Tibial nerve (tissue), 4 donors: ENCODE data around the gene BBIP1. TPM values are rescaled to one million over a fixed set of nuclear protein-coding genes. Genes with fewer than 3 reads are reported as not detected.

Experiments used
- DNase-seq, 2 donors: peaks; one replicate each; pipeline ENCODE4 v3.0.0-alpha.2; 2019; ENCODE audit warnings: low spot score in 2 of 2
- H3K27ac ChIP-seq, 4 donors: fragments of 200-600 bp; sonication (generic) in 3 of 4; one replicate each; pipeline ENCODE4 v1.5.1; 2017 to 2019; ENCODE audit warnings: mild to moderate bottlenecking in 1 of 4
- H3K27me3 ChIP-seq, 2 donors: fragments of 200-600 bp; sonication (generic) in 1 of 2; one replicate each; pipeline versions ENCODE4 v1.5.1 to v1.6.0; 2017 to 2019
- H3K36me3 ChIP-seq, 3 donors: fragments of 200-600 bp; sonication (generic); one replicate each; pipeline ENCODE4 v1.5.1; 2018 to 2019
- H3K4me1 ChIP-seq, 4 donors: fragments of 200-600 bp; sonication (generic) in 3 of 4; one replicate each; pipeline ENCODE4 v1.5.1; 2017 to 2019
- H3K4me3 ChIP-seq, 4 donors: fragments of 200-600 bp; sonication (generic) in 3 of 4; one replicate each; pipeline ENCODE4 v1.5.1; 2017 to 2019; ENCODE audit warnings: mild to moderate bottlenecking in 1 of 4, moderate library complexity in 1 of 4
- H3K9me3 ChIP-seq, 4 donors: fragments of 200-600 bp; sonication (generic) in 3 of 4; one replicate each; pipeline ENCODE4 v1.5.1; 2017 to 2019
- EP300 ChIP-seq, 2 donors: sonication (generic); formaldehyde crosslinking; IDR thresholded peaks; one replicate each; pipeline ENCODE4 v1.6.1; 2017; ENCODE audit warnings: antibody characterized with exemption in 2 of 2, mild to moderate bottlenecking in 1 of 2
- POLR2A ChIP-seq, 2 donors: fragments of 450-650 bp; IDR thresholded peaks; one replicate each; pipeline ENCODE4 v1.6.1; 2017; ENCODE audit warnings: antibody characterized with exemption in 2 of 2, mild to moderate bottlenecking in 2 of 2, moderate library complexity in 2 of 2
- WGBS, 2 donors: methylation state at CpG; one replicate each; pipeline ENCODE4 v1.1.5; 2018; 5-methylcytosine and 5-hydroxymethylcytosine counted together
- total RNA-seq, 4 donors: library from RNA; depleted of rRNA; stranded (reverse); fragments of >200 nt; gene quantifications; one replicate each; pipeline ENCODE4 v1.1.0, GENCODE V29; 2016
- TF ChIP-seq, protein P1 (sequence below), 5 experiments: fragments of 200-600 bp in 3 of 5; fragments of 450-650 bp in 2 of 5; sonication (generic) in 3 of 5; IDR thresholded peaks; one replicate each; pipeline ENCODE4 v1.5.1; 2016 to 2019; ENCODE audit warnings: antibody characterized with exemption in 5 of 5, mild to moderate bottlenecking in 3 of 5, moderate library complexity in 2 of 5

Gene BBIP1
- total RNA-seq, 4 donors from 2014 or later: 25.2 to 37.0 (median 33.9) TPM

DNA sequence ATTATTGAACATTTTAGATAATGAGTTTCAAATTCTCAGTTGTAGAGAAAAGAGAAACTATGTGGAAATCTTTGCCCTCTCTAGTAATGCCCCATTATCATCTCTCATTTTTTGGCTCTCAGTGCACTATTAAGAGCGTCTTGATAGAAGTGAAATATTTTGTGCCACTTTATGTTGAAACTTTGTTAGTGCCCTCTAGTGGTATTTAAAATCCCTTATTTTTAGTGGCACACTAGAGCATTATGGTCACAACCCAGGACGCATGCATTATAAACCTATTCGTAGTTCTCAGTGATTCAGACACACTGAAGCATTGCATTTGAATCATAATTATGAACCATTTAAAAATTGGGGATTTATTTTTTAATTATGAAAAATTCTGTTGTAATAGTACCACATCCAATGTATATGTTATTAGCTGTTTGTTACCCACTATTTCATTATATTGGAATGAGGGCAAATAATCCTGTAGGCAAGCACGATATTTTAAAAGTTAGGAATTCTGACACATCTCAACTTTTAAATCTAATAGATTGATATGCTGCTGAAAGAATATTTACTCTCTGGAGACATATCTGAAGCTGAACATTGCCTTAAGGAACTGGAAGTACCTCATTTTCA lies 25.3 kb downstream of the BBIP1 start:
- no peak for DNase-seq
- Histone ChIP-seq H3K4me3 (no peak overlapping the region), H3K36me3 (peaks cover 2 to 58% (median 4%) of the 10 kb centered on the region in 3 donors), H3K27ac (no peak overlapping the region), H3K27me3 (no peaks in the 10 kb centered on the region), H3K9me3 (no peaks in the 10 kb centered on the region), H3K4me1 (peaks cover 0 to 29% (median 3%) of the 10 kb centered on the region in 4 donors)
- WGBS, 2 donors: 26 to 27% methylated on average over 4 of the region's 4 CpGs
- TF ChIP-seq EP300 (IDR thresholded peaks at IDR 0.05): no peak
- TF ChIP-seq, protein P1, sequence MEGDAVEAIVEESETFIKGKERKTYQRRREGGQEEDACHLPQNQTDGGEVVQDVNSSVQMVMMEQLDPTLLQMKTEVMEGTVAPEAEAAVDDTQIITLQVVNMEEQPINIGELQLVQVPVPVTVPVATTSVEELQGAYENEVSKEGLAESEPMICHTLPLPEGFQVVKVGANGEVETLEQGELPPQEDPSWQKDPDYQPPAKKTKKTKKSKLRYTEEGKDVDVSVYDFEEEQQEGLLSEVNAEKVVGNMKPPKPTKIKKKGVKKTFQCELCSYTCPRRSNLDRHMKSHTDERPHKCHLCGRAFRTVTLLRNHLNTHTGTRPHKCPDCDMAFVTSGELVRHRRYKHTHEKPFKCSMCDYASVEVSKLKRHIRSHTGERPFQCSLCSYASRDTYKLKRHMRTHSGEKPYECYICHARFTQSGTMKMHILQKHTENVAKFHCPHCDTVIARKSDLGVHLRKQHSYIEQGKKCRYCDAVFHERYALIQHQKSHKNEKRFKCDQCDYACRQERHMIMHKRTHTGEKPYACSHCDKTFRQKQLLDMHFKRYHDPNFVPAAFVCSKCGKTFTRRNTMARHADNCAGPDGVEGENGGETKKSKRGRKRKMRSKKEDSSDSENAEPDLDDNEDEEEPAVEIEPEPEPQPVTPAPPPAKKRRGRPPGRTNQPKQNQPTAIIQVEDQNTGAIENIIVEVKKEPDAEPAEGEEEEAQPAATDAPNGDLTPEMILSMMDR (IDR thresholded peaks at IDR 0.05): peak; percentile 52 to 74 (median 64)
- no peak for TF ChIP-seq POLR2A (IDR thresholded peaks at IDR 0.05)

DNA sequence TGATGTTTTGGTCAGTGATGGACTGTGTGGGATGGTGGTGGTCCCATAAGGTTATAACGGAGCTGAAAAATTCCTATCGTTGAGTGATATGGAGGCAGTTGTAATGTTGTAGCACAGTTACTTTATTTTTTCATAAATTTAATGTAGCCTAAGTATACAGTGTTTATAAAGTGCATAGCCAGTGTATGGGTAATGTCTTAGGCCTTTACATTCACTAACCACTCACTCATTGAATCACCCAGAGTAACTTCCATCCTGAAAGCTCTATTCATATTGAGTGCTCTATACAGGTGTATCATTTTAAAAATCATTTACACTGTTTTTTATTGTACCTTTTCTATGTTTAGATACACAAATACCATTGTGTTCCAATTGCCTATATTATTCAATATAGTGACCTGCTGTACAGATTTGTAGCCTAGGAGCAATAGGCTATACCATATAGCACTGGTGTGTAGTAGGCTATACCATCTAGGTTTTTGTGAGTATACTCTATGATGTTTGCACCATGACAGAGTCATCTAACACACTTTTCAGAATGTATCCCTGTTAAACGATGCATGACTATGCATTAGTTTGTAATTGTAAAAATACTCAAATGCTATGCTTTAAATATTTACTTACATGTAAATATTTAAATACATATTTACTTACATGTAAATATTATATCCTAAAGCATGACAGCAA lies 26.2 kb downstream of the BBIP1 start:
- 77 to 78% methylated on average over 3 of the region's 3 CpGs for WGBS, 2 donors
- TF ChIP-seq POLR2A (IDR thresholded peaks at IDR 0.05) (no peak), EP300 (IDR thresholded peaks at IDR 0.05) (no peak)
- TF ChIP-seq, protein P1 (IDR thresholded peaks at IDR 0.05): no peak
- DNase-seq: no peak
- peaks cover 0 to 29% (median 3%) of the 10 kb centered on the region in 4 donors for H3K4me1 ChIP-seq
- H3K9me3 ChIP-seq: no peaks in the 10 kb centered on the region
- no peak overlapping the region for H3K4me3 ChIP-seq
- no peaks in the 10 kb centered on the region for H3K27me3 ChIP-seq
- H3K36me3 ChIP-seq: peaks cover 2 to 60% (median 4%) of the 10 kb centered on the region in 3 donors
- no peak overlapping the region for H3K27ac ChIP-seq

DNA sequence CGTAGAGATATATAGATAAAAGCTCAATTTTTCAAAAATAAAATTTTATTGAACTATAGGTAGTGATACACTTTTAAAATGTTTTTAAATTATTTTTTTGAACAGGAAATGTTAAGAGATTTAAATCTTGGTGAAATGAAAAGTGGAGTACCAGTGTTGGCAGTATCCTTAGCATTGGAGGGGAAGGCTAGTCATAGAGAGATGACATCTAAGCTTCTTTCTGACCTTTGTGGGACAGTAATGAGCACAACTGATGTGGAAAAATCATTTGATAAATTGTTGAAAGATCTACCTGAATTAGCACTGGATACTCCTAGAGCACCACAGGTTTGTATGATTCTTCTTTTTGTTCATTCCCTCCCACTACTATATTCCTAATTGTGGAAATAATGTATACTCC lies 31.4 kb downstream of the BBIP1 start:
- Histone ChIP-seq H3K4me1 (peaks cover 0 to 12% (median 3%) of the 10 kb centered on the region in 4 donors), H3K27ac (no peak overlapping the region), H3K9me3 (no peaks in the 10 kb centered on the region), H3K4me3 (no peak overlapping the region), H3K36me3 (peaks cover 0 to 75% (median 6%) of the 10 kb centered on the region in 3 donors), H3K27me3 (no peaks in the 10 kb centered on the region)
- DNase-seq: no peak
- TF ChIP-seq POLR2A (IDR thresholded peaks at IDR 0.05): no peak
- TF ChIP-seq EP300 (IDR thresholded peaks at IDR 0.05): no peak
- TF ChIP-seq, protein P1 (IDR thresholded peaks at IDR 0.05): no peak
- 93 to 98% methylated on average over 1 of the region's 1 CpG for WGBS, 2 donors

DNA sequence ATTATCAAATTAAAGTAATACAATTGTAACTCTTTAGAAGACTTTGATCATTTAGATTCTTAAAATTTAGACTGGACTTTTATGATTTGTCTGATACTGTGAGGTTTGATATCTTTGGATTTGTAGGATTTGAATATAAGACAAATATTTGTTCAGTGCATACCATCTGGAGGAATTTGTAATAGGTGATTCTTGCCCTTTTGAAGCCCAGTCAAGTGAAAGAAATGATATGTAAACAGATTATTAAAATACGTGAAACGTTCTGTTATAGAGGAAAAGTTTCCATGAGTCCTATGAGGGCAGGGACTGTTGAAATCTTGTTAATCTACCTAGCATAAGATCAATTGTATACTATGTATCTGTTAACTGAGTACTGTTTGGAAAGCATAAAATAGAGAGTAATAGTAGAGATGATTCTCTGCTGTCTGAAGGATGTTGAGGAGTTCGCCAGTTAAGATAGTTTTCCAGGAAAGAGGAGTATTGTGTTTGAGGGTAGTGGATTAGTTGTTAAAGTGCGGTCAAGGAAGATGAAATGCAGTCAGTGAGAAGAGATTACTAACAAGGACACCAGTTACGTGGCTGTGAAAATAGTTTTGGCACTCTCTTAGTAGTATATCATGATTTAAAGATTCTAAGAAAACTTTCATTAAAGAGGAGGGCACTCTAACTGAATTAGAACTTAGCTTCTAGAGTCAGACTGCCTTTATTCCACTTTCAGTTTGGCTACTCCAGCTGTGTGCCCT lies 32.9 kb downstream of the BBIP1 start:
- no peaks in the 10 kb centered on the region for H3K9me3 ChIP-seq
- H3K36me3 ChIP-seq: peaks cover 0 to 69% (median 6%) of the 10 kb centered on the region in 3 donors
- H3K4me3 ChIP-seq: no peak overlapping the region
- H3K4me1 ChIP-seq: peaks cover 0 to 11% (median 3%) of the 10 kb centered on the region in 4 donors
- H3K27ac ChIP-seq: no peak overlapping the region
- DNase-seq: no peak
- 58 to 59% methylated on average over 5 of the region's 5 CpGs for WGBS, 2 donors
- TF ChIP-seq, protein P1 (IDR thresholded peaks at IDR 0.05): no peak
- TF ChIP-seq EP300 (IDR thresholded peaks at IDR 0.05) (no peak), POLR2A (IDR thresholded peaks at IDR 0.05) (no peak)
- H3K27me3 ChIP-seq: no peaks in the 10 kb centered on the region
